ENCODE data around the gene GHSR.

GRCh38 chr3:172441581-172441980 lies 6.7 kb downstream of the GHSR start:
- TF ChIP-seq, protein P1, sequence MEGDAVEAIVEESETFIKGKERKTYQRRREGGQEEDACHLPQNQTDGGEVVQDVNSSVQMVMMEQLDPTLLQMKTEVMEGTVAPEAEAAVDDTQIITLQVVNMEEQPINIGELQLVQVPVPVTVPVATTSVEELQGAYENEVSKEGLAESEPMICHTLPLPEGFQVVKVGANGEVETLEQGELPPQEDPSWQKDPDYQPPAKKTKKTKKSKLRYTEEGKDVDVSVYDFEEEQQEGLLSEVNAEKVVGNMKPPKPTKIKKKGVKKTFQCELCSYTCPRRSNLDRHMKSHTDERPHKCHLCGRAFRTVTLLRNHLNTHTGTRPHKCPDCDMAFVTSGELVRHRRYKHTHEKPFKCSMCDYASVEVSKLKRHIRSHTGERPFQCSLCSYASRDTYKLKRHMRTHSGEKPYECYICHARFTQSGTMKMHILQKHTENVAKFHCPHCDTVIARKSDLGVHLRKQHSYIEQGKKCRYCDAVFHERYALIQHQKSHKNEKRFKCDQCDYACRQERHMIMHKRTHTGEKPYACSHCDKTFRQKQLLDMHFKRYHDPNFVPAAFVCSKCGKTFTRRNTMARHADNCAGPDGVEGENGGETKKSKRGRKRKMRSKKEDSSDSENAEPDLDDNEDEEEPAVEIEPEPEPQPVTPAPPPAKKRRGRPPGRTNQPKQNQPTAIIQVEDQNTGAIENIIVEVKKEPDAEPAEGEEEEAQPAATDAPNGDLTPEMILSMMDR (IDR thresholded peaks at IDR 0.05 in 8 of 11, conservative IDR thresholded peaks at IDR 0.05 in 3 of 11): no peak
- TF ChIP-seq POLR2A (IDR thresholded peaks at IDR 0.05): no peak
